LNCAP (cell line): ENCODE measurements around the gene NUP62.

Experiments
- TF ChIP-seq, protein P1 (sequence below): fragments of 450-650 bp; IDR thresholded peaks from 2 replicates; pipeline ENCODE4 v1.5.1; 2017; ENCODE audit warnings: mild to moderate bottlenecking

NUP62 gene

DNA sequence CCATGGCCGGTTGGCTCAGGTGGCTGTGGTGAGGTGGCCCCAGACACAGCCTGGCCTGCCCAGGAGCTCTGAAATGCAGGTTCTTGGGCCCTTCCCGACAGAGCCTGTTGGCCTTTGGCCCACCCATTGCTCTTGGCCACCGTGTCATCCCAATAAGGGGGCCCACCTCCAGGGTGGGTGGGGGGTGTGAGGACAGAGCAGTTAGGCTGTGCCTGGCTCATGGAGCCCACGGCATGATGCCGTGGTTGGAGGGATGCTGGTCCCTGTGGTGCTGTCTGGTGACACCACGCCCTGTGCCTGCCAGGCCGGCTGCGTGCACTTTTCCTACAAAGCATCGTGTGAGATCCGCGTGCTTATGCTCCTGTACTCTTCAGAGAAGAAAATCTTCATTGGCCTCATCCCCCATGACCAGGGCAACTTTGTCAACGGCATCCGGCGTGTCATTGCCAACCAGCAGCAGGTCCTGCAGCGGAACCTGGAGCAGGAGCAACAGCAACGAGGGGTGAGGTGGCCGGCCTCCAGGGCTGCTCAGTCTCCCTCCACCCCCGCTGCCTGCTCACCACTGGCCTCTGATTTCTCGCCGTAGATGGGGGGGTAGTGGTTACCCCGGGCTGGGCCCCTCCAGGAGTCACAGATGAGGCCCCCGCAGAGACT, 69.5 kb downstream of the NUP62 start:
- TF ChIP-seq, protein P1, sequence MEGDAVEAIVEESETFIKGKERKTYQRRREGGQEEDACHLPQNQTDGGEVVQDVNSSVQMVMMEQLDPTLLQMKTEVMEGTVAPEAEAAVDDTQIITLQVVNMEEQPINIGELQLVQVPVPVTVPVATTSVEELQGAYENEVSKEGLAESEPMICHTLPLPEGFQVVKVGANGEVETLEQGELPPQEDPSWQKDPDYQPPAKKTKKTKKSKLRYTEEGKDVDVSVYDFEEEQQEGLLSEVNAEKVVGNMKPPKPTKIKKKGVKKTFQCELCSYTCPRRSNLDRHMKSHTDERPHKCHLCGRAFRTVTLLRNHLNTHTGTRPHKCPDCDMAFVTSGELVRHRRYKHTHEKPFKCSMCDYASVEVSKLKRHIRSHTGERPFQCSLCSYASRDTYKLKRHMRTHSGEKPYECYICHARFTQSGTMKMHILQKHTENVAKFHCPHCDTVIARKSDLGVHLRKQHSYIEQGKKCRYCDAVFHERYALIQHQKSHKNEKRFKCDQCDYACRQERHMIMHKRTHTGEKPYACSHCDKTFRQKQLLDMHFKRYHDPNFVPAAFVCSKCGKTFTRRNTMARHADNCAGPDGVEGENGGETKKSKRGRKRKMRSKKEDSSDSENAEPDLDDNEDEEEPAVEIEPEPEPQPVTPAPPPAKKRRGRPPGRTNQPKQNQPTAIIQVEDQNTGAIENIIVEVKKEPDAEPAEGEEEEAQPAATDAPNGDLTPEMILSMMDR: no peak

DNA sequence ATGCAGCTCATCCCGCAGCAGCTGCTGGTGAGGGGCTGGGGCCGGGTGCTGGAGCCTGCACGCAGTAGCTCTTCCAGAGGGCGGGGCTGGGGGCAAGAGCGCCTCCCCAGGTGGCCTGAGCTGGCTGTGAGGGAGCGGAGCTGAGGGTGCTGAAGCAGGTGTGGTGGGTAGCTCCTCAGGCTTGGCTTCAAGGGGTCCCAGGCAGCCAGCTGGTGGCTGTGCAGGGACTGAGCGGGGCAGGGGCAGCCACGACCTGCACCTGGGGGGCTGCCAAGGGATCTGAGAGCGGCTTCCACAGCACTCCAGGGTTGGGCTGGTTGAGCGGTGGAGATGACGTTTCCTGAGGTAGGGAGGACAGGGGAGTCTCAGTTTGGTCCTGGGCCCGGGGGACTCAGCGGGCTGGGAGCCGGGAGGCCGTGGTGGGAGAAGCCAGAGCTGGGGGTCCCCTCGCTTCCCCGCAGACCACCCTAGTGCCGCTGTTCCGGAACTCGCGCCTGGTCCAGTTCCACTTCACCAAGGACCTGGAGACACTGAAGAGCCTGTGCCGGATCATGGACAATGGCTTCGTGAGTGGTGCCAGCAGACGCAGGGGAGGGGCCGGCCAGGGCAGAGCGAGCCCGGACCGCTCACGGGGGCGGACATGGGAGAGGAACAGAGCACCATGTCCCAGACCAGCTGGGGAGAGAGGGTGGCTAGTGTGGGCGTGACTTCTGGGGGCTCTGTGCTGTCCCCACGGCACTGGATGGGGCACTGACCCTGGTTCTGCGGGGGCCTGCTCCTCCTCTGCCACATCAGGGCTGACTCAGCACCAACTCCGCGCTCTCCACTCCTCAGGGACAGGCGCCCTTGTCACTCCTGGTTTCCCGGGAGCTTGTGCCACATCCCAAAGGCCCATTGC, 71.0 kb downstream of the NUP62 start:
- TF ChIP-seq, protein P1: no peak

DNA sequence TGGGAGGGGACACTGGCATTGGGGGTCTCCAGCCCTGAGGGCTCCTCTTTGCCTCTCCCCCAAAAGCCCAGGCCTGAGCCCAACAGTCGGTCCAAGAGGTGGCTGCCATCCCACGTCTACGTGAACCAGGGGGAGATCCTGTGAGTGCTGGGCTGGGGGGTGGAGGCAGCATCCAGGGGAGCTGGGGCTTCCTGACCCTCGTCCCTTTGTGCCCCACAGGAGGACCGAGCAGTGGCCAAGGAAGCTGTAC, 71.5 kb downstream of the NUP62 start:
- TF ChIP-seq, protein P1: no peak

DNA sequence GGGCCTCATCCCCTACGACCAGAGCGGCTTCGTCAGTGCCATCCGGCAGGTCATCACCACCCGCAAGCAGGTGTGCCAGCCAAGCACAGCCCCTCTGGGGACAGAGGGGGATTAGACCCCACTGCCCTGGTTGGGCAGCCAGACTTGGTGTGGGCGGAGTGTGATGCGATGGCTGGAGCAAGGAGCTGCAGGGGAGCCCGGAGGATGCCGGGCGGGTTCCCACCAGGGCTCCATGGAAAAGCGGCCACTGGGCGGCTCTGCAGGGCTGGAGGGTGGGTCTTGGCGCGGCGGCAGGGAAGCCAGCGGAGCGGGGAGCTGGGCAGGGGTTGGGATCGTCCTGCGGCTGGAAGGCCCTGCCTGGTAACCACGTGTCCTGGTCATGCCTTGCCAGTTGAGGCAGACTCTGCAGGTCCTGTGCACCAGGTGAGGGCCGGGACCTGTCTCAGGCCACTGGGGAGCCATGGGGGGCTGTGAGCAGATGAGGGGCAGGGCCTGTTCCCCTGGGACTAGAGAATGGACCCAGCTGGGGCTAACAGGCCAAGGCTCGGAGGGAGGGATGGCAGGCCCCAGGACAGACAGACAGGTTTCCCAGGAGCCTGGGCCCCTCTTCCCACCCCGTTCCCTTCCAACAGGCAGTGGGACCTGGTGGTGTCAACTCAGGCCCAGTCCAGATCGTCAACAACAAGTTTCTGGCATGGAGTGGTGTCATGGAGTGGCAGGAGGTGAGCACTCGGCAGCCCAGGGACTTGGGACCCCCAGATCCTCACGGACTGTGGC, 72.1 kb downstream of the NUP62 start:
- TF ChIP-seq, protein P1: no peak
